Epithelial cell of umbilical artery (primary cell): ENCODE measurements around the gene CDS2. TPM values are rescaled to one million over a fixed set of nuclear protein-coding genes. Genes with fewer than 3 reads are reported as not detected.

ENCODE experiments used
- total RNA-seq: library from RNA; depleted of rRNA; stranded (reverse); fragments of >200 nt; gene quantifications from 2 replicates; pipeline ENCODE4 v1.2.3, GENCODE V29; 2014

CDS2 gene
- 26.6 and 44.1 TPM in 2 replicates for total RNA-seq

GRCh38 chr20:5126512-5127203 is at the start of gene CDS2:
CDS2 (plus strand) TSS chr20:5127008; CDS start chr20:5127093, 85 bp downstream.

GRCh38 chr20:5119435-5120184 is 7.2 kb upstream of the CDS2 start, which contains the start of gene PCNA:
PCNA (minus strand) TSS chr20:5119958; CDS start chr20:5119798, 160 bp downstream.

Other genes with a start within 250 kb of the CDS2 start
- 9.7 and 12.0 TPM in 2 replicates for gene SLC23A2, start 125.5 kb upstream of the CDS2 start, total RNA-seq
- gene TMEM230, start 13.9 kb upstream of the CDS2 start, total RNA-seq, result 45.8 and 51.7 TPM in 2 replicates
- gene PCNA, start 7.0 kb upstream of the CDS2 start, total RNA-seq, result 172 and 187 TPM in 2 replicates
- under 0.01 TPM in 1 of 2 replicates, not detected in the other for gene PROKR2, start 189.9 kb downstream of the CDS2 start, total RNA-seq